NCI-H2227 (cell line): ENCODE measurements around the gene CLDND1.
A peak's percentile ranks its signal among the peaks of the same experiment; 100 is the strongest.

Experiments used
- DNase-seq: peaks from one replicate; lab custom pipeline; 2025; ENCODE audit not compliant: unreplicated experiment; lab: John Stamatoyannopoulos, UW

CLDND1 gene

GRCh38 chr3:98552232-98553020 is 29.7 kb upstream of the CLDND1 start:
- DNase-seq = no peak

DNA sequence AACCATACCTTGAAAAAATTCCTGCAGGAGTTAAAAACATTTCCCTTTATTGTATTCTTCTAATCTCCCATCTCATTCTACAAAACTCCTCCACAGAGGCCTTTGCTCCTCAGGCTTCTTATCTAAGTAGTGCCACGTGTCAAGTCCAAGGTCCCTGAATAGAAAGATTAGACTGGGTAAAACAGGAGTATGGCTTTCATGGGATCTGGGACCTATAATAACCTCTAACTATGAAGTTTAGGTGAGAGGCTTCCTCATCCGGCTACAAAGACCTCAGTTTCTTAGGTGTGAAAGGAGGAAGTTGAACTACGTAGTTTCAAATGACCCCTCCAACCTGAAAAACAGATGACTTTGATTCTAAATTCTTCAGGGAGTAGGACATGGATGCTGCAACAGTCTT is 29.1 kb upstream of the CLDND1 start:
- no peak for DNase-seq

- DNase-seq = no peak
Measured at GRCh38 chr3:98551236-98551635, 28.5 kb upstream of the CLDND1 start.

GRCh38 chr3:98550833-98551232 is 28.1 kb upstream of the CLDND1 start:
- DNase-seq = no peak

- DNase-seq = no peak
Measured at GRCh38 chr3:98548544-98548943, 25.8 kb upstream of the CLDND1 start.

DNA sequence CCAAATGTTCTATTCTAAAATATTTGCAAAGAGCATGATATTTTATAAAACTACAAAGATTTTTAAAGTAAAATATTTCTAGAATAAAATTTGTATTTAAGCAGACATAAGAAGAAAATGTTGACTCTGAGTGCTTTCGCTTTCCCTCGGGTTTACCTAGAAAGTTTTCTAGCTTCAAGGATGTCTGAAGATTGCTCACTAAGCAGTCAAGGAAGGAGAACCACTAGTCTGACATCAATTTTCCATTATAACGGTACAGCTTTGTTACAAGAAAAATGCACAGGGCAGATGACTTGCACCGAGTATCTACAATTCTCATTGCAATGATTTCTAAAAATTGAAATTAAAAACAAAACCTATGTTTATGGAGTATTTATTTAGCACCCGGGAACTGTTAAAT is 23.2 kb upstream of the CLDND1 start:
- DNase-seq = no peak

DNA sequence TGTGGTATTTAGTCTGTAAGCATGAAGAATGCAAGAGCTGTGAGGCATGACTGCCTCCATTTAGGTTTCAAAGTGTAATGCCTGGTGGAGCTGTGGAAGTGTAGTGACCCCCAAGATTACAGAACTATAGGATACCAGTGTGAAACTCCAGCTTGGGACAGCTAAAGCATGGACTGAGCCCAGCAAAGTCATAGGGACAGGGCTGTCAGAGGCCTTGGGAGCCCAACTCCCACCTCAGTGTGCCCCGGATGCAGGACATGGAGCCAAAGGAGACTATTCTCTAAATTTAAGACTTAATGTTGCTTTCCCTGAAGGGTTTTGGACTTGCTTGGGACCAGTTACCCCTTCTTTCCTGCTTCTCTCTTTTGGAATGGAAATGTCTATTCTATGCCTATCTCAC is 19.9 kb upstream of the CLDND1 start:
- no peak for DNase-seq

DNA sequence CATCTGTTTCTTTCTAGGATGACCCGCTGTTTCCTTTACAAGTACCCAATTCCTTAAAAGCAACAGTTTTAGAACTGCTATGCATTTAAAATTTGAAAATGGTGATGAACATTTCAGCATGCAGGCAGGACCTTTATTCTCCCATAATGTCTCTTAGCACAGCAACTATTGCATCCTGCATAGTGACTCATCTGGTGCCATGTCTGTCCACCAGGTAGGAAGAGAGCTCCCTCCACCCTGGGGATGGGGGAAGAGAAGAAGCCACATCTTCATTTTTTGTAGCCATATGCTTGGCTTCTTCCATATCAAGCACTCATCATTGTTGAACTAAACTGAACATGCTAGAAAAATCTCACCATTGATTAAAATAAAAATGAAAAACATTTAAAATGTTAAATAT is 19.0 kb upstream of the CLDND1 start:
- DNase-seq = no peak

DNA sequence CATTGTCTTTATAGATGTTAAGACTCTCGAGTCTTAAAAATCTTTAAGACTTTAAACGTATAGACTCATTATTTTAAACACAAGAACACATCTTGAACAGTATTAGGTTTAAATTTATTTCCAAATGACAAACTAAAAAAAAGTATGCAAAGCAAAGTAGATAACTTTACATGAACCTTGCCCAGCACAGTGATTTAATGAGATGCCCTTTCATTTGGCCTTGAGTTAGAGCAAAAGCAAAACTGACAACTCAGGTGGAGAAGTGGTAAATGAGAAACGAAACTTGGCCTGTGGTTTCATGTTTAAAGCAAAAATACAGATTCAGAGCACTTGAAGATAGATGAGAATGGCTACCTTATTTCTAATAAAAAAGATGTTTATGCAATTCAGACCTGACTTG is 17.6 kb upstream of the CLDND1 start:
- no peak for DNase-seq

DNA sequence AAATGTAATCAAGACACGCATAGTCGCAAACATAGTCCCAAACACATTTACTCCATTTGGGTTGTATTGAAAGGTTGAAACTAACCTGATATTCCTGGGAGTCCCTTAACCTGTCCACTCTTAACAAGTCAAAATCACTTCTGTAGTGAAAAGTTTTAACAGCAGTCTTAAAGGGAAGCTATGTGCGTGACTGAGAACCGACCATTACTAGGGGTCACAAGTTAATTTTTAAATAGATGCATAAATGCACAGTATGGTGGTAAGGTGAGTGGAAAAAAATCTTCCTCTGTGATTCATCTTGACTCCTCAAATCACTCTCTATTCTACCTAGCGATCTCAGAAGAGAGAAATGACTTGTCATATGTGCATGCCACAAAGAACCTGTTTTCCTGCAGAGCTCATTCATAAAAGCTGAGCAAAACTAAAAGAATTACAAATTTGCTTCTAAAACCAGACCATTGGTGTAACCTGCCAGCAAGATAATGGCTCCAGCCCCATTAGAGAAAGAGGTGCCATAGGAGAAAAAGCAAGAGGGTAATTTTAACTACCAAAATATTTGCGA is 13.8 kb upstream of the CLDND1 start:
- no peak for DNase-seq

DNA sequence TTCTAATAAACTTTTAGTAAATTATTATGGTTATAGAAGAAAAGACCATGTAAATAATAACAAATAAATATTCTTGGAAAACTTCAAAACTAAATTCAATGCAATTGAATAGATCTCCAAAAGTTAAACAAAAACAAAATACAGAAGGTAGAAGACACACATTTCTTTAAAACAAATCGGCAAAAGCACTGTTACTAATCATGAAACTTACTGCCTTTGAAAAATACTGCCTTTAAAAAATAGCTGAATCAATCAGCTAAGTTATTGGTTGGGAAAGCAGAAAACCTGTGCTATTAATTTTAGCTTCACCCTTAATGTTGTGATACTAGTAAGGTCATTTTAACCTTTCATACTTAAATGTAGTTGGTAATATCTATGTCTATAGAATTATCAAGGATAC is 12.0 kb upstream of the CLDND1 start:
- DNase-seq = no peak

DNA sequence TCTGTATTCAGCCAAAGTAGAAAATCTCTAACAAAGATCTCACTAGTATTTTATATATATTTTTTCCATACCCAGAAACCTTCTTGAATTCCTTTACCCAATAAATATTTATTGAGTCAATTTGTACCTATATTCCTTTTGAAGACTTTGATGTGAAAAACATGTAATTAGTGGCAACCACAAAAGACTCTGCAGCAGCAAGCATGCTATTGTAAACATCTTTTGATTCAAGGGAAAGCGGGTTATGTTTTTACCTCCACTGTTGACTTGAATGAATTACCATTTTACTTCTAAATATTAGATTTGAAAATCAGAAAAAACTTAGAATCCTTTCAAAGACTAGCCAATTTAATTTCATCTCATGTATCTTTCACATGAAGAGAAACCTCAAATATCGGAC is 11.5 kb upstream of the CLDND1 start:
- DNase-seq = no peak

- DNase-seq = no peak
Measured at GRCh38 chr3:98532709-98533571, 10.2 kb upstream of the CLDND1 start.

DNA sequence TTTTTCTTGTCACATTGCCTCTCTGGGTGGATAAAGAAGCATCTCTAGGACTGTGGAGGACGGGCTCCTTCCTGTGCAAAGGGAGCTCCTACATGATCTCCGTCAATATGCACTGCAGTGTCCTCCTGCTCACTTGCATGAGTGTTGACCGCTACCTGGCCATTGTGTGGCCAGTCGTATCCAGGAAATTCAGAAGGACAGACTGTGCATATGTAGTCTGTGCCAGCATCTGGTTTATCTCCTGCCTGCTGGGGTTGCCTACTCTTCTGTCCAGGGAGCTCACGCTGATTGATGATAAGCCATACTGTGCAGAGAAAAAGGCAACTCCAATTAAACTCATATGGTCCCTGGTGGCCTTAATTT is 9.6 kb upstream of the CLDND1 start:
- DNase-seq = no peak

DNA sequence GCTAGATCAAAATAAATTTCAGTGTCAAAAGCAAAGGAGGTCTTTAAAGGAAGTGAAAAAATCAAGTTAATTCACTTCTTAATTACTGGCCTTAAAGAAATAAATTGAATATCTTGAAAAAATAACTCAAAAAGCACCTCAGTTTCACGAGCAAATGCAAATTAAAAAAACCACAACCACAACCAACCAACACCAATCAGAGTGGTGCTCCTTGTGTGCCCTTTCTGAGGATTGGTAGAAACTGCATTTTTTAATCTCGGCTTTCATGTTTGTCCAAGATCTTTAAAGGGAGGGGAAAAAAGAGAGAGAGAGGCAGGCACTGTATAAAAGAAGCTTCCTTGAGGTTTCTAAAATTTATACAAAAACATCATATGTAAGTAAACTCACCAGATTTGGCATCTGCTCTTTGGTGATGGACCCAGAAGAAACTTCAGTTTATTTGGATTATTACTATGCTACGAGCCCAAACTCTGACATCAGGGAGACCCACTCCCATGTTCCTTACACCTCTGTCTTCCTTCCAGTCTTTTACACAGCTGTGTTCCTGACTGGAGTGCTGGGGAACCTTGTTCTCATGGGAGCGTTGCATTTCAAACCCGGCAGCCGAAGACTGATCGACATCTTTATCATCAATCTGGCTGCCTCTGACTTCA is 9.0 kb upstream of the CLDND1 start, which contains the start of gene GPR15:
Gene GPR15, plus strand, starts transcription at position 357 of the 653 bp plus-strand sequence. Its CDS starts 56 bp downstream, at position 413.
- DNase-seq = no peak

GRCh38 chr3:98530676-98531075 is 8.0 kb upstream of the CLDND1 start:
- no peak for DNase-seq

DNA sequence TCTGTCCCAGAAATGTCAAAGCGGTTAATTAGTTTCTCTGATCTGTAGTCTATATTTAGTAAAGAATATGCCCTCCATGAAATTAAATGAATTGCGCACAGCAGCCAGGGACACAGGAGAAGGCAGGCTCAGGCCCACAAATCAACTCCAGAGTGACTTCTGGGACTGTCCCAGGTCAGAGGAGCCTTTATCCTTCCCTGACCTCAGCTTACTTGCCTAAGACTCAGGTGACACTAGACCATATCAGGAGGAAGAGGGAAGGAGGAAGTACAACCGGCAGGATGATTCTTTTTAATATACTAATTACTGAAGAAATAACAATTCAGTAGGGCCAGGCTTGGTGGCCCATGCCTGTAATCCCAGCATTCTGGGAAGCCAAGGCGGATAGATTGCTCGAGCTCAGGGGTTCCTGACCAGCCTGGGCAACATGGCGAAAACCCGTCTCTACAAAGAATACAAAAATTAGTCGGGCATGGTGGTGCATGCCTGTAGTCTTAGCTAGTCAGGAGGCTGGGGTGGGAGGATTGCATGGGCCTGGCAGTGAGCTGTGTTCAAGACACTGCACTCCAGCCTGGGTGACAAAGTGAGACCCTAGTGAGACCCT is 7.3 kb upstream of the CLDND1 start:
- no peak for DNase-seq

- no peak for DNase-seq
Measured at GRCh38 chr3:98528474-98529346, 6.0 kb upstream of the CLDND1 start.

- no peak for DNase-seq
Measured at GRCh38 chr3:98525494-98525893, 2.8 kb upstream of the CLDND1 start.

DNA sequence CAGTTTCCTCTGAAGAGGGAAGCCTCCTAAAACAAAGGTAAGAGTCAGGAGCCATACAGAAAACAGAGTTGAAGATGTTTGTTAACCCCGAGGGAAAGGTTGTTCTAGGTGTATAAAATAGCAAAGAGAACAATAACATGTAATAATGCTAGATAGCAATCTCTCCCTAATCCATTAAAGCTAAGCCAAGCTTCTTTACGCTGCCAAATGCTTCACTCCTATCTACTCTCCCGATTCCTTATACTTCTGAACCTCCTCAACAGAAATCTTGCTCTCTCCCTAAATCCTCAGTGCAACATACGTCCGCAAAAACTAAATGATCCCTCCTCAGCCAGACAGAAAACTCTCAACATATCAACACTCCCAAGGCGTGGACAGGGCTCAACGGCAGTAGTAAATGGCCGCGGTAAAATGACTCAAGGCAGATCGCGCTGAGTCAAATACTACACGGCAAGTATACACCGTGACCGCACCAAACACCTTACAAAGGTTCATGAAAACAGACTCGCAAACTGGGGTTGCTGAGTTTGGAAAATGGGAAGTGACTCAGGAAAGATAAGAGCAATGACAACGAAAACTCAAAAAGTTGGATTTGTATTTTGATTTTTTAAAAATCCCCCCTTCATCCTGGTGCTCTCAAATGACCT is 682 bp downstream of the CLDND1 start:
- peak; percentile 30 for DNase-seq
